NCI-H446 (cell line): ENCODE measurements around the gene LRP2BP.
"Not testable (repeated sequence)": the region's sequence is repeated elsewhere in the genome, so short reads cannot be mapped to it uniquely, and the experiment has no call there.

Source experiments
- DNase-seq, 2 experiments: peaks; one replicate each; lab custom pipeline; 2025; lab: John Stamatoyannopoulos, UW

LRP2BP gene

GRCh38 chr4:185361872-185362271 lies 33.9 kb downstream of the LRP2BP start:
- DNase-seq, result no peak

DNA sequence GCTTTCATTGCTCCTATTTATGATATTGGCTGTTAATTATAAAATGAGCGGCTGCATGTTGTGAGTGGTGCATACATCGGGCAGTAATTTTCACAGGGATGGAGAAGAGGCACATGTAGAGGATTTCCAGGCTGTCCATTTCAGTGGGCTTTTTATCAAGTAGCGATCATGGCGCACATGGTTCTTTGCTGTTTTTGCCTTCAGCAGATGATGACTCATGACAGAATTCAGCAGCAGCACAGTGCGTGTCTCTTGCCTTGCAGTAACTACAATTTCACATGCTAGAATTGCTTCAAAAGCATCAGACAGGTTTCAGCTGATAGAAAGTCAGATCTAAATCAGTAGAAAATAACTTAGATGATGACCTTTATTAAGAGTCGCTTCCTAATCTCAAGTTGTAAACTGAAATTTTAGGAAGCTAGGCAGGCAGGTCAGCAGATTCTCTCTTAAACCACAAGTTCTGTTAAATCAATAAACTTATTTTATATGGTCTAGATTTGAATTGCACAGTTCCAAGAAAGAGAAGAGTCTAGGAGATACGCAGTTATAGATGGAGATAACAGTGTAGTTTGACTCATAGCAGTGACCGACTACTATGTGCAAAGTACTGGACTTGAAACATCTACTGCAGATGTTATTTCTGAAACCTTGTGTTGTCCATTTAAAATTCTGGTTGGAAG lies 35.8 kb downstream of the LRP2BP start:
- DNase-seq, result no peak

- DNase-seq, result no peak
These were observed 36.8 kb downstream of the LRP2BP start for GRCh38 chr4:185358959-185359358.

DNA sequence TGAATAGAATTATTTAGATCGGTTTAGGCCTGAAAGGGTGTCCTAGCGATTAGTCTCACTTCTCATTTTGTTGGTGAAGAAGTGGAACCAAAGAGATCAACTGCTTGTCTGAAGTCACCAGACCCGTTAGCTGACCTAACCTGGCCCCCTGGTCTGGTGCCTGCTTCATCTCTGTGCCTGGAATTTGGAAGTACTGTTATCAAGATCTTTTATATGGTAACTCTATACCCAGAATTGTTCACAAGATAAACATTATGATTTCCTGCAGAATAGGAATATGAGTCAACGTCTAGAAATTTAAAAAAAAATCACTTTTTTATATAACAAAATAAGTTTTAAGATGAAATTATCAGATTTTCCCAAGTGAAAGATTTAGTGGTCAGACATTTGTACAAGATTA lies 37.2 kb downstream of the LRP2BP start:
- DNase-seq, result no peak

DNA sequence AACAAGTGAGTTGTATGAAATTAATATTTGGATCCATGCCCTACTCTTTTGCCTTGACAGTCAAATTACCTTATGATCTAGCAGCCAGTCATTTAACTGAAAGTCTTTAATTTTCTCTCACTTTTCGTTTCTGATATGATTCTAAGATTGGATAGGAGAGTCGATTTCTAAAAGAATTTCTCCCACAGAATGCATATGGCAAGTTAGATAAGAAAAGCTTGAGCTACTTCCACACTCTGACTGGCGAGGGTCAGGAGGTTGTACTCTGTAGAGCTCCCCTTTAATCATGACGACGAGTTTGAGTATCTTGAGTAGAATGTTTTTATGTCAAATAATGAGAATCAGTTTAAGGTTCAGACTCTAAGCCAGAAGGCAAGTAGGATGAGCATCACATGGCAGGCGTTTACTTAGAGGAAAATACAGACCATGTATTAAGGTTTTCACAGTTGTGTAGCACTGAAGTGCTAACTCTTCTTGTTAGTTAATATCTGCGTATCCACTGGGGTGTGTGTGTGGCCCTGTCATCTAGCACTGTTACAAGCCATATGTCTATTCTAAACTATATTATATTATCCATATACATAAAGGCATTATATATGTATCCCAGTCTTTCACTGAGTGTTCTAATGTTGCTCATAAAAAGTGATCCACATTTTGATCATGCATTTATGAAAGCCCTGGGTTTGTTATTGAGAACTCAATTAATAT lies 37.8 kb downstream of the LRP2BP start:
- DNase-seq, result no peak

DNA sequence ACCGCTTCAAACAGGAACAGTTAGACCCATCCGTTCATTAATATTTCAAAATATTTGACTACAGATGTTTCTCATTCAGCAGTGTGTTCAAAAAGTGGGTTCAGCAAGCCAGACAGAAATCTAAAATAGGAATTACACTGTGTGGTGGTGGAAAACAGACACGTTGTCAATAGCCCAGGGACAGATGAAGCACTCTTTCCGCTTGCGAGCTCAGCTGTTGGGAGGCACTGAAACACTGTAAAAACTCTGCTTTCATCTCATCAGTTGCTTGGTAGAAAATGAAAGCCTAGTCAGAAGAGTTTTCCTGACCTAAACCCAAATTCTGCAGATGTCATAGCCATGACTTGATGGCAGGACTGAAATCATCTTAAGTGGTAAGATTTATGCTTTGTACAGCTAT lies 38.5 kb downstream of the LRP2BP start:
- DNase-seq, result no peak

GRCh38 chr4:185352741-185353140 lies 43.0 kb downstream of the LRP2BP start:
- DNase-seq, result no peak

GRCh38 chr4:185352202-185352601 lies 43.5 kb downstream of the LRP2BP start:
- DNase-seq, result no peak

- no peak for DNase-seq
These were observed 44.0 kb downstream of the LRP2BP start for GRCh38 chr4:185351691-185352090.

- DNase-seq, result no peak
These were observed 48.6 kb downstream of the LRP2BP start for GRCh38 chr4:185346975-185347601.

DNA sequence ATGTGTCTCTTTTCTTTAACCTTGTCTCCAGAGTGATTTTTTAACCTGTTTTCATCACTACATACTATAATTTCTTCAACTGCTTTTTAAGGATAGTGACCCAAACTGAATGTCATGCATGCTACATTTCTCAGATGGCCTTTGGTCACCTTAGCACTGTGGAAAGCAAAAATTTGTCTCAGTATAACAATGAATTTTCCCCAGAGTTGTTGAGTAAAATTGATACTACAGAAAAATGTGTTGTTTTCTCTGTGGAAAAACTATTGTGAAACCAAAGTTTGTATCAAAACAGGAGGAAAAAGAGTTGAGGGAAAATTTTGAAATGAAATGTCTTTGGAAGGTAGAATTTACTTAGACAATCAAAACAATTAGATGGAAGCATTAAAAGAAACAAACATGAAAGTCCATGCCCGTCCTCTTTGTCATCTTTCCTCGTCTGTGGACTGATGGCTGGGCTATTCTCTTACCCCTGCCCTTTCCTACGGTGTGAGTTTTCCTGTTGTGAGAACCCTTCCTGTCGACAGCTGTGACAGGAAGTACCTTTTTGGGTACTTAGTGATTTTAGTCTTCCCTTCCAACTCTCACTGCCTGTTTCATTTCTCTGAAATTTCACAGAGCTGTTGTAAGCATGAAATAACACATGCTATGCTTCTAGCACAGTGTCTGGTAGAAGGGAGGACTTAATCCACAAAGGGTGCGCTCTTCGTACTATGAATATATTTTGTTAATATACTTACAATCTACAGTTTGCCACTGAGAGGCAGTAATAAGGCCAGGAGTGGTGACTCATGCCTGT lies 50.8 kb downstream of the LRP2BP start:
- DNase-seq, result no peak

GRCh38 chr4:185343726-185344581 lies 51.8 kb downstream of the LRP2BP start:
- DNase-seq, result peak in 1 of 2 experiments; percentile 56

- DNase-seq, result no peak
These were observed 53.9 kb downstream of the LRP2BP start for GRCh38 chr4:185341841-185342240.

GRCh38 chr4:185341377-185341776 lies 54.3 kb downstream of the LRP2BP start:
- no peak for DNase-seq

- no peak for DNase-seq
These were observed 55.8 kb downstream of the LRP2BP start for GRCh38 chr4:185339941-185340340.

GRCh38 chr4:185335579-185335978 lies 60.1 kb downstream of the LRP2BP start:
- no peak for DNase-seq

GRCh38 chr4:185334326-185334725 lies 61.4 kb downstream of the LRP2BP start:
- no peak for DNase-seq

DNA sequence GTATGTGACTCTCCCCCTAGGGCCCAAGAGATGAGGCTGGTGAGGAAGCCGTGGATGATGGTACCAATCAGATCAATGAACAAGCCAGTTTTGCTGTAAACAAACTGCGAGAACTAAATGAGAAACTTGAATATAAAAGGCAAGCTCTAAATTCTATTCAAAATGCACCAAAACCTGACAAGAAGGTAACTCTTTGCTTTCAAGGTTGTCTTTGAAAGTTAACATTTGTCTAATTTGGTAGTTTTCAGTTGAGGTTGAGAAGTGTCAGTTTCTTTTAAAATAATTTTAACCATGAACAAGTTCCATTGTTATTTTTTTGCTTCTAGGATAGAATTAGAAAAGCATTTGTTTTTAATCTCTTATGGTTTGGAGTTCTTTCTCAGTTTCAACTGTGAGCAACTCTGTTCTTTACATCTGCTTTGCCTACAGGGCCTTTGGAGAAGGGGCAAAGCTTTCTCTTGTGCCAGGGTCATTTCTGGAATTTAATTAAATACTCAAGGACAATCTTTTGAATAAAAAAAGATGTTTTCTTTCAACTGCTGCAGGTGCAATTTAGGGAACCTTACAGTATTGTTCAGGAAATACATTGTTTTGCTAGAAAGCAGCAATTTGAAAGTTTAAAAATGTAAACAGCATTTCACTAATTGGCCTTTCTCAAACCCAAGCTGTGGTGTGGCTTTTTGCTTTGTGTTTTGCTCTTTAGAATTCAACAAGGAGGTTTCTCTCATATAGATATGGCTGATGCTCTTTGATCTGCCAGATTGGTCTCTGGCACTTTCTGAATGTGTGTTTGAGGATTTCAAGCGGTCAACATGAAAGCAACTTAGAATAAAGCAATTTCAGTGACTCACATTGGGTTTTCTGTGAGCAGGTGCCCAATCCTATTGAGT lies 62.9 kb downstream of the LRP2BP start:
- DNase-seq, result no peak

DNA sequence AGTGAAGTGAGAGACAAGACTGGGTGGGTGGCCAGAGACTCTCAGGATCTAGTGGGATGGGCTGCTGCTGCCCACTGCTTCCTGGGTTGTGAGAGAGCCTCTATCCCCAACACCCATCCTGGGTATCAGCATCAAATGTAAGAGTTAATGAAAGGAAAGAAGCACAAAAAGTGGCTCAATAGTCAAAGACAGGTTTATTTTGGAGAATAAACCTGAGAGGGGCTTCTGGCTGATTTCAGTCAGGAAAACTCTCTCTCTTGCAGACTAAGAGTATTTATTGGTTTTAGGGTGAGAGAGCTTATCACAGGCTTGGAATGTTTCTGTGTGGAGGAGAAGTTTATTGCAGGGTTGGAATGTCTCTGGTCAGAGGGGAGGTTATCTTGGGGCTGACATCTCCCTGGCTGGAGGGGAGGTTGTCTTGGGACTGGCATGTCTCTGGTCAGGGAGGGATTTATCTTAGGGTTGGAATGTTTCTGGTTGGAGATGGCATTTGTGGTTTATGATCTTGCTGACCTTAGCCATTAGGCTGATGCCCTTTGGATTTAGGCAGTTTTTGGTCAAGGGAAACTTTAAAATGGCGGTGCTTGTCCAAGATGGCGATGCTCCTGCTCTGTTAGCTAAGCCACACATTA lies 65.7 kb downstream of the LRP2BP start:
- DNase-seq, result not testable (repeated sequence)

GRCh38 chr4:185328586-185328985 lies 67.1 kb downstream of the LRP2BP start:
- no peak for DNase-seq
